Effector memory CD8-positive, alpha-beta T cell (primary cell): ENCODE measurements around the gene IGFLR1.

Experiments
- ATAC-seq: fragments of 150-1000 bp; cut with Tn5 transposase; replicated peaks from 2 replicates; pipeline ENCODE4 v1.10.0; 2021; ENCODE audit warnings: mild to moderate bottlenecking, moderate library complexity
- DNase-seq, 3 experiments: peaks; one replicate each; pipeline ENCODE4 v3.0.0; 2021
- H3K27ac Mint-ChIP-seq, 2 donors: one replicate each; pipeline ENCODE4 v1.8.0; 2022; ENCODE audit warnings: mild to moderate bottlenecking in 2 of 2, mixed read lengths in 2 of 2, moderate library complexity in 2 of 2
- H3K27me3 Mint-ChIP-seq, 2 donors: one replicate each; pipeline ENCODE4 v1.8.0; 2022; ENCODE audit warnings: mixed read lengths in 2 of 2
- H3K36me3 Mint-ChIP-seq: one replicate; pipeline ENCODE4 v1.8.0; 2022; ENCODE audit warnings: mild to moderate bottlenecking, moderate library complexity, mixed read lengths; ENCODE audit not compliant: insufficient read depth
- H3K4me1 Mint-ChIP-seq, 2 donors: one replicate each; pipeline ENCODE4 v1.8.0; 2022; ENCODE audit warnings: low read depth in 2 of 2, mixed read lengths in 2 of 2
- H3K4me3 Mint-ChIP-seq, 2 donors: one replicate each; pipeline ENCODE4 v1.8.0; 2022; ENCODE audit warnings: mild to moderate bottlenecking in 2 of 2, mixed read lengths in 2 of 2, moderate library complexity in 2 of 2
- H3K9me3 Mint-ChIP-seq, 2 donors: one replicate each; pipeline ENCODE4 v1.8.0; 2022; ENCODE audit warnings: mixed read lengths in 2 of 2

IGFLR1 gene

GRCh38 chr19:35734889-35735288 is 7.4 kb downstream of the IGFLR1 start:
- ATAC-seq (no peak), DNase-seq (no peak)
- peaks cover 15 to 23% of the 10 kb centered on the region in 2 donors for H3K4me1 Mint-ChIP-seq
- peaks cover 71% of the 10 kb centered on the region for H3K36me3 Mint-ChIP-seq
- no peaks in the 10 kb centered on the region for H3K9me3 Mint-ChIP-seq
- H3K27me3 Mint-ChIP-seq: no peaks in the 10 kb centered on the region
- no peak overlapping the region for H3K4me3 Mint-ChIP-seq
- peak overlapping the region in 1 of 2 donors; percentile 16 for H3K27ac Mint-ChIP-seq

- no peak for DNase-seq
- Mint-ChIP-seq H3K4me3 (no peak overlapping the region), H3K27me3 (no peaks in the 10 kb centered on the region), H3K36me3 (peaks cover 74% of the 10 kb centered on the region), H3K4me1 (peaks cover 16 to 18% of the 10 kb centered on the region in 2 donors), H3K9me3 (no peaks in the 10 kb centered on the region), H3K27ac (peak overlapping the region in 1 of 2 donors; percentile 45)
- no peak for ATAC-seq
Observed at GRCh38 chr19:35734273-35734672, 8.0 kb downstream of the IGFLR1 start.

GRCh38 chr19:35733180-35734125 is 8.8 kb downstream of the IGFLR1 start:
- ATAC-seq (no peak), DNase-seq (no peak)
- H3K9me3 Mint-ChIP-seq: no peaks in the 10 kb centered on the region
- peak overlapping the region; percentile 45 to 73 for H3K27ac Mint-ChIP-seq
- peaks cover 16 to 18% of the 10 kb centered on the region in 2 donors for H3K4me1 Mint-ChIP-seq
- H3K4me3 Mint-ChIP-seq: no peak overlapping the region
- H3K27me3 Mint-ChIP-seq: no peaks in the 10 kb centered on the region
- H3K36me3 Mint-ChIP-seq: peaks cover 72% of the 10 kb centered on the region

GRCh38 chr19:35732540-35733179 is 9.6 kb downstream of the IGFLR1 start:
- DNase-seq: no peak
- Mint-ChIP-seq H3K27ac (no peak overlapping the region), H3K9me3 (no peaks in the 10 kb centered on the region), H3K4me1 (peaks cover 16 to 18% of the 10 kb centered on the region in 2 donors), H3K4me3 (no peak overlapping the region), H3K27me3 (no peaks in the 10 kb centered on the region), H3K36me3 (peaks cover 73% of the 10 kb centered on the region)
- no peak for ATAC-seq

GRCh38 chr19:35731779-35732405 is 10.4 kb downstream of the IGFLR1 start:
- no peaks in the 10 kb centered on the region for H3K27me3 Mint-ChIP-seq
- no peak for DNase-seq
- ATAC-seq: no peak
- peaks cover 16% of the 10 kb centered on the region in 2 donors for H3K4me1 Mint-ChIP-seq
- no peak overlapping the region for H3K4me3 Mint-ChIP-seq
- H3K27ac Mint-ChIP-seq: peak overlapping the region in 1 of 2 donors; percentile 23
- H3K9me3 Mint-ChIP-seq: no peaks in the 10 kb centered on the region
- H3K36me3 Mint-ChIP-seq: peaks cover 74% of the 10 kb centered on the region

- no peak for ATAC-seq
- no peaks in the 10 kb centered on the region for H3K27me3 Mint-ChIP-seq
- H3K4me3 Mint-ChIP-seq: no peak overlapping the region
- H3K27ac Mint-ChIP-seq: peak overlapping the region; percentile 23 to 26
- DNase-seq: no peak
- peaks cover 77% of the 10 kb centered on the region for H3K36me3 Mint-ChIP-seq
- no peaks in the 10 kb centered on the region for H3K9me3 Mint-ChIP-seq
- H3K4me1 Mint-ChIP-seq: peaks cover 15 to 16% of the 10 kb centered on the region in 2 donors
Observed at GRCh38 chr19:35731353-35731752, 10.9 kb downstream of the IGFLR1 start.

- no peak for DNase-seq
- no peaks in the 10 kb centered on the region for H3K9me3 Mint-ChIP-seq
- no peaks in the 10 kb centered on the region for H3K27me3 Mint-ChIP-seq
- H3K4me1 Mint-ChIP-seq: peaks cover 13 to 16% of the 10 kb centered on the region in 2 donors
- peaks cover 78% of the 10 kb centered on the region for H3K36me3 Mint-ChIP-seq
- ATAC-seq: no peak
- H3K27ac Mint-ChIP-seq: peak overlapping the region in 1 of 2 donors; percentile 23
- no peak overlapping the region for H3K4me3 Mint-ChIP-seq
Observed at GRCh38 chr19:35730326-35730725, 11.9 kb downstream of the IGFLR1 start.

GRCh38 chr19:35729763-35730162 is 12.5 kb downstream of the IGFLR1 start:
- H3K9me3 Mint-ChIP-seq: no peaks in the 10 kb centered on the region
- H3K36me3 Mint-ChIP-seq: peaks cover 78% of the 10 kb centered on the region
- DNase-seq: no peak
- ATAC-seq: no peak
- no peaks in the 10 kb centered on the region for H3K27me3 Mint-ChIP-seq
- H3K27ac Mint-ChIP-seq: no peak overlapping the region
- peaks cover 13 to 16% of the 10 kb centered on the region in 2 donors for H3K4me1 Mint-ChIP-seq
- no peak overlapping the region for H3K4me3 Mint-ChIP-seq

- Mint-ChIP-seq H3K4me1 (peaks cover 8 to 13% of the 10 kb centered on the region in 2 donors), H3K4me3 (no peak overlapping the region), H3K9me3 (no peaks in the 10 kb centered on the region), H3K27me3 (no peaks in the 10 kb centered on the region), H3K36me3 (peaks cover 79% of the 10 kb centered on the region), H3K27ac (no peak overlapping the region)
- DNase-seq (no peak), ATAC-seq (no peak)
Observed at GRCh38 chr19:35729021-35729420, 13.2 kb downstream of the IGFLR1 start.

- no peak for ATAC-seq
Observed at GRCh38 chr19:35727956-35728706, 14.1 kb downstream of the IGFLR1 start.

GRCh38 chr19:35727053-35727955 is 14.9 kb downstream of the IGFLR1 start:
- ATAC-seq: no peak
- DNase-seq: no peak
- H3K4me1 Mint-ChIP-seq: peaks cover 5 to 10% of the 10 kb centered on the region in 2 donors
- H3K36me3 Mint-ChIP-seq: peaks cover 82% of the 10 kb centered on the region
- H3K27ac Mint-ChIP-seq: peak overlapping the region in 1 of 2 donors; percentile 80
- no peaks in the 10 kb centered on the region for H3K27me3 Mint-ChIP-seq
- H3K4me3 Mint-ChIP-seq: no peak overlapping the region
- H3K9me3 Mint-ChIP-seq: no peaks in the 10 kb centered on the region

More at GRCh38 chr19:35727956-35728706, 14.1 kb downstream of the IGFLR1 start:
- H3K4me3 Mint-ChIP-seq: no peak overlapping the region
- H3K27me3 Mint-ChIP-seq: no peaks in the 10 kb centered on the region
- H3K9me3 Mint-ChIP-seq: no peaks in the 10 kb centered on the region
- DNase-seq: no peak
- peaks cover 80% of the 10 kb centered on the region for H3K36me3 Mint-ChIP-seq
- H3K4me1 Mint-ChIP-seq: peaks cover 5 to 10% of the 10 kb centered on the region in 2 donors
- H3K27ac Mint-ChIP-seq: peak overlapping the region in 1 of 2 donors; percentile 80

- no peaks in the 10 kb centered on the region for H3K27me3 Mint-ChIP-seq
- H3K27ac Mint-ChIP-seq: no peak overlapping the region
- no peaks in the 10 kb centered on the region for H3K9me3 Mint-ChIP-seq
- peaks cover 2 to 14% of the 10 kb centered on the region in 2 donors for H3K4me1 Mint-ChIP-seq
- H3K4me3 Mint-ChIP-seq: no peak overlapping the region
- DNase-seq: no peak
- no peak for ATAC-seq
- peaks cover 84% of the 10 kb centered on the region for H3K36me3 Mint-ChIP-seq
Observed at GRCh38 chr19:35725216-35725861, 16.9 kb downstream of the IGFLR1 start.
